HEK293T (cell line): Measurements from ENCODE around the gene FILIP1.

Source experiments
- HDGF ChIP-seq: fragments of 450-650 bp; IDR thresholded peaks from 2 replicates; pipeline ENCODE4 v1.6.1; 2017; ENCODE audit warnings: antibody characterized with exemption, borderline replicate concordance
- TARDBP ChIP-seq: fragments of 450-650 bp; IDR thresholded peaks from 2 replicates; pipeline ENCODE4 v1.6.1; 2016

DNA sequence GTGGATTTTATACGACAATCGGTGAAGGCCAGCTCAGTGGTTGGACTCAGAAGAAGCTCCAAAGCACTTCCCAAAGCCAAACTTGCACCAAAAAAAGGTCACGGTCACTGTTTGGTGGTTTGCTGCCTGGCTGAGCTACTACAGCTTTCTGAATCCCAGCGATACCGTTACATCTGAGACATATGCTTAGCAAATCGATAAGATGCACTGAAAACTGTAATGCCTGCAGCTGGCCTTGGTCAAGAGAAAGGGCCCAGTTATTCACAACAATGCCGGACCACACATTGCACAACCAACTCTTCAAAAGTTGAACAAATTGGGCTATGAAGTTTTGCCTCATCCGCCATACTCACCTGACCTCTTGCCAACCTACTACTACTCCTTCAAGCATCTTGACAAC is 70.2 kb downstream of the FILIP1 start:
- TF ChIP-seq TARDBP (no peak), HDGF (no peak)
